NCI-H345 treated with DMSO at 0.1 percent for 48 hours (cell line): ENCODE measurements around the gene SRPK1.

ENCODE experiments used
- DNase-seq: peaks from one replicate; lab custom pipeline; 2025; ENCODE audit not compliant: unreplicated experiment; lab: John Stamatoyannopoulos, UW

Gene SRPK1

DNA sequence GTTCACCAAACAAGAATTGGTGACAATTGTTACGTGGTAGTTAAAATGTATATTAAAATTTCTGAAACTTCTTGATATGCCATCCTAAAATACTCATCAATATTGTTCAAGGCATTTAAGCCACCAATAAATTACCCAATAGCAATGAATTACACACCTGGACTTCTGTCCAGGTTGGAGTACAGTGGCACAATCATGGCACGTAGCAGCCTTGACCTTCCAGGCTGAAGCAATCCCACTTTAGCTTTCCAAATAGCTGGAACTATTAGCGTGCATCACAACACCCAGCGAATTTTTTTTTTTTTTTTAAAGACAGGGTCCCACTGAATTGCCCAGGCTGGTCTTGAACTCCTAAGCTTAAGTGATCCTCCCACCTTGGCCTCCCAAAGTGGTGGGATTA lies 17.2 kb downstream of the SRPK1 start:
- no peak for DNase-seq

DNA sequence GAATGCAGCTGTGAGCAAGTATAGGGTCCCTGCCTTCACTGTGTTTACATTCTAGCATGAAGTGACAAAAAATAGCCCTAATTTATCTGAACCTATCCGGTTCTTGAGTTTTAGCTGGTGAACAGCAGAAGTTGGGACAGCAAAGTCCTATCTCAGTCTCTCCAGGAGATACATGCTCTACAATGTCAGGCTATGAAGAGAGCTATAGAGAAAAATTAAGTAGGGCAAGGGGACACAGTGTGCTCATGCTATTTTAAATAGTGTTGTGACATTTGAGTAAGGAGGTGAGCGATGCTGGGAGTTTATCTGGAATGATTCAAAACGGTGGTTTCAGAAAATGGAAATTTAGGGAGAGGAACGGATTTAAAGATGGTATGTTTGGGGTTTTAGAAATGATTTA lies 20.4 kb downstream of the SRPK1 start:
- DNase-seq: no peak

DNA sequence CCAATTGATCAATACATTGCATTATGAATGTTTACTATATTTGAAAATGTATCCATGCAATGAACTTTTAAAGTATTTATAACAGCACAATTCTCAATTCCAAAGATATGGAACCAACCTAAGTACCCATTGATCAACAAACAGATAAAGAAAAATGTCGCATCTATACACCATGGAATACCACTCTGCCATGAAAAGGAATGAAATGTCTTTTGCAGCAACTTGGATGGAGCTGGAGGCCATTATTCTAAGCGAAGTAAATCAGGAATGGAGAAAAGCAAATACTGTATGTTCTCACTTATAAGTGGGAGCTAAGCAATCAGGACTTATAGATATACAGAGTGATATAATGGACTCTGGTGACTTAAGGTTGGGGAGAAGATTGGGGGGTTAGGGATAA lies 22.9 kb downstream of the SRPK1 start:
- DNase-seq: no peak

DNA sequence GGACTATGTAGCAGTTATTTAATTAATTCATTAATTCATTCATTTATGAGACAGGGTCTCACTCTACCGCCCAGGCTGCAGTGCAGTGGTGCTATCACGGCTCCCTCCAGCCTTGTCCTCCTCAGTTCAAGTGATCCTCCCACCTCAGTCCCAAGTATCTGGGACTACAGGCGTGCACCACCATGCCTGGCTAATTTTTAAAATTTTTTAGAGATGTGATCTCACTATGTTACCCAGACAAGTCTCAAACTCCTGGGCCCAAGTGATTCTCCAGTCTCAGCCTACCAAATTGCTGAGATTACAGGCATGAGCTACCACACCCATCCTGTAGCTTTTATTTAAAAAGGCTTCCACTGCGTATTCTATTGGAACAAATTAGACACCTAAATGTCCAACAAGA lies 23.4 kb downstream of the SRPK1 start:
- no peak for DNase-seq

DNA sequence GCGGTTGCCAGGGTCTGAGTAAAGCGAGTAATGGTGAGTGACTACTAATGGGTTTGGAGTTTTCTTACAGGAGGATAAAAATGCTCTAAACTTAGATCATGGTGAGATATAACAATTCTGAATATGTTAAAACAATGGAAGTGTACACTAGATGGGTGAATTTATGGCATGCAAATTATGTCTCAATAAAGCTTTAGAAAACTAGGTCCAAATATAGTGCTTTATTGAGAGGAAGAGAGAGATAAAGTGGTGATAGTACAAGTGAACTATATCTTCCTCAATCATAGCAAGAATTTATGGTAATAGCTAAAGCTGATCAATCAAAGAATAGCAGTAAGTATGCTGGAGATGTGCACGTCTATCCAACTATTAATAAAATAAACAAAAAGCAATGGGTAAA lies 23.9 kb downstream of the SRPK1 start:
- DNase-seq: no peak

DNA sequence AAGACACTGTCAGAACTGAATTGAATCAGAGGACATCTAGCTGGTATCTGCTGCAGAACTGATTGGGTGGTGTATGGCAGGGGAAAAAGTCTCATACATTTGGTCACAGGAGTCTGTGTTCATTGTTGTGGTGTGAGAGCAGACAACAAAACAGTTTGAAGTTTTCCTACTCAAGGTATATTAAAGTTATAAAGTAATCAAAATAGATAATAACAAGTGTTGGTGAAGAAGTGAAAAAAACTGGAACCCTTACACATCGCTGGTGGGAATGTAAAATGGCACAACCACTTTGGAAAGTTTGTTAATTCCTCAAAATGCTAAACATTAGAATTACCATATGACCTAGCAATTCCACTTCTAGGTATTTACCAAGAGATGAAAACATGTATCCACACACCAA lies 24.7 kb downstream of the SRPK1 start:
- DNase-seq: no peak

DNA sequence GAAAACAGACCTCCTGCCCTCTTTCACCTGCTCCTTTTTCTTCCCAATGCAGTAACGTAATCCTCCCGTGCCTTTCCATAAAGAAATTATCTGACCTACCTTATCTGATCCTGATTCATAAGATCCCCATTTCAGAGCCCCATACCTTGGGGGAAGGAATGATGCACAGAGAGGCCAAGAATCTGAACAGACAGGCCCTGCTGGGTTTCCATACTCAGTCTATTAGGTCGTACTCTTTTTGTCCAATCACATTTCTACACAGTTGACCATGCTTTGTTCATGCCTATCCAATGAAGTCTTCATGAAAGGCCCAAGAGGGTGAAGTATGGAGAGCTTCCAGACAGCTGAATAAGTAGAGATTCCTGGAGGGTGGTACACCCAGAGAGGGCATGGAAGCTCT lies 25.3 kb downstream of the SRPK1 start:
- DNase-seq: no peak

DNA sequence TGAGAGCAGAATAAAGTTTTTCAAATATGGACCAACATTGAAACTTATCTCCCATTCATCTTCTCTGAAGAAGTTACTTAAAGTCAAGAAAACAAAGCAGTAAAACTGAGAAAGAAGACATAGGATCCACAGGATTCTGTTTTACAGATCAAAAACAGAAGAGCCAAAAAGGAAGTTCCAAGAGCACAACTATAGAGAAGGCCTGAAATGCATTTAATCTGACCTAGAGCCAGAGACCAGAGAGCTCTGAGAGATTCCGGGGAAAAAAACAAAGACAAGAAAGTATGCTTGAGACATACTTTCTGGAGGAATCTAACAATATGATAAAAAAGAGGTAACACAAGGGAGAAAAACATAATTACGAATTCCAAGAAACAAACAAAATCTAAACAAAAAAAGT lies 26.1 kb downstream of the SRPK1 start:
- DNase-seq: no peak

DNA sequence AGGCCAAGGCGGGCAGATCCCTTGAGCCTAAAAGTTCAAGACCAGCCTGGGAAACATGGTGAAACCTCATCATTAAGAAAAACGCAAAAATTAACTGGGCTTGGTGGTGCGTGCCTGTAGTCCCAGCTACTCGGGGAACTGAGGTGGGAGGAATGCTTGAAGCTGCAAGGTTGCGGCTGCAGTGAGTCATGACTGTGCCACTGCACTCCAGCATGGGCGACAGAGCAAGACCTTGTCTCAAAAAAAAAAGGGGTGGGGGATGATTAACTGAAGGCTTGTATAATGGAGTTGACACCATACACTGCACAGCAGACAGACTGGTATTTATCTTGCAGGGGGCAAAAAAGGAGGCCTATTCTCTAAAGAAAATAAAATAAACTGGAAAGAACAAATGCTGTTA lies 27.7 kb downstream of the SRPK1 start:
- no peak for DNase-seq

DNA sequence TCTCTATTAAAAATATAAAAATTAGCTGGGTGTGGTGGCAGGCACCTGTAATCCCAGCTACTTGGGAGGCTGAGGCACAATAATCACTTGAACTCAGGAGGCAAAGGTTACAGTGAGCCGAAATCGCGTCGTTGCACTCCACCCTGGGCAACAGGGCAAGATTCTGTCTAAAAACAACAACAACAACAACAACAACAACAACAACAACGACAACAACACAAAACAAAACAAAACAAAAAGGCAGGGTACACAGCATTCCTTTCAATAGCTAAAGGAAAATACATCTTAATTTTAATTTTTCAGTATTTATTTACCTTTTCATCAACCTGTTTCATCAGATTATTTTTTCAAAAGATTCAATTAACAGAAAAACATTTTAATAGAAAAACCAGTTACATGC lies 28.4 kb downstream of the SRPK1 start:
- no peak for DNase-seq

DNA sequence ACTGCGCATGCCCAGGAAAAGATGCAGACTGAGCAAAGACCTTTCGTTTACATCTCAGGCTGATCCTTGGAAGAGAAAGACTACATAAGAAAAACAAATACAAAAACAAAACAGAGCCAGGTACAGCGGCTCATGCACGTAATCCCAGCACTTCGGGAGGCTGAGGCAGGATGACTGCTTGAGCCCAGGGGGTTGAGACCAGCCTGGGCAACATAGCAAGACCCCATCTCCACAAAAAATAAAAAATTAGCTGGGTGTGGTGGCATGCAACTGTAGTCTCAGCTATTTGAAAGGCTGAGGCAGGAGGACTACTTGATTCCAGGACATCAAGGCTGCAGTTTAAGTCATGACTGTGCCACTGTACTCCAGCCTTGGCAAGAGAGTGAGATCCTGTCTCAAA lies 41.7 kb downstream of the SRPK1 start:
- no peak for DNase-seq

DNA sequence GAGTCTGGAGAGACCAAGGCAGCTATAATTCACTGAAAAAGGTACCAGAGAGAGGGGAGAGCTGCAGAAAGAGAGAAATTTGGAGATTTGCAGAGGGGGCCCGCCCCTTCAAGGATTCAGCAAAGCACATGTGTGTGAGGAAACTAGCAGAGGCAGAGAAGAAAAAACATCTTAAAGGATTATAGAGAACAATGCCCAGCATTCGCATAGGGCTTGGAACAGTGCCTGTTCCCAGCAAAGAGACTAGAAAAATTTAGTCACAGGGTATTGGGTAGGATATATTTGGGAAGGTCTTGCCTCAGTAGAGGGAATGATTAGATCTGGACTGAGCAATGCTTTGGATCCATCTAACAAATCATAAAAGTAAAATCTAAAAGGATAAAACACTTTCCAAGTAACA lies 44.0 kb downstream of the SRPK1 start:
- no peak for DNase-seq

DNA sequence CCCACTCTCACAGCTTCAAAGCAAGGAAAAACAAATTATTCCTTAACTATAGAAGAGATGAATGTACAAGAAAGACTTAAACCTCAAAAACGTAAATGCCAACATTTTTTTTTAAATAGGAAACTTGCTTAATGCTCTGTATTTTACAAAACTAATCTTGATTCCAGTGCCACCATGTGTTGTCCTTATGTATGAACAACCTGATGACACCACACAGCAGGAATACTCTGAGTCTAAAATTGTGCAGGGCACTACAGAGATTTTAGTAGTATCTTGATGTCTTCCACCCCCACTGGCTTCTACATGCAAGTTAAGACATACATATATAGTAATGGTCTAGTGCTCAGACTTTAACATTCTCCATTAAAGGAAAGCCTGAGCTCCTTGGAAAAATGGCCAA lies 46.2 kb downstream of the SRPK1 start:
- no peak for DNase-seq

DNA sequence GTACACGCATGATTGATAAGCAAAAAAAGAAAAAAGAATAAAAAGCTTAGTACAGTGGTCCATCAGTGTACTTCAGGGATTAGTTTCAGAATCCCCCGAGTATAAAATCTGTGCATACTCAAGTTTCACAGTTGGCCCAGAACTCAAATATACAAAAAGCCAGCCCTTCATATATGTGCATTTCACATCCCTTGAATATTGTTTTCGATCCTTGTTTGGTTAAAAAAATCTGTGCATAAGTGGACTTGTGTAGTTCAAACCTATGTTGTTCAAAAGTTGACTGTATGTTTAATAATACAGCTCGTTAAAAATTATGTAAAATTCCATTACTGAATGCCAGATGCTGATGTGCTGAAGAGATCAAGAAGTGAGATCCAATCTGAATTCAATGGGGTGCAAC lies 61.5 kb downstream of the SRPK1 start:
- DNase-seq: no peak

DNA sequence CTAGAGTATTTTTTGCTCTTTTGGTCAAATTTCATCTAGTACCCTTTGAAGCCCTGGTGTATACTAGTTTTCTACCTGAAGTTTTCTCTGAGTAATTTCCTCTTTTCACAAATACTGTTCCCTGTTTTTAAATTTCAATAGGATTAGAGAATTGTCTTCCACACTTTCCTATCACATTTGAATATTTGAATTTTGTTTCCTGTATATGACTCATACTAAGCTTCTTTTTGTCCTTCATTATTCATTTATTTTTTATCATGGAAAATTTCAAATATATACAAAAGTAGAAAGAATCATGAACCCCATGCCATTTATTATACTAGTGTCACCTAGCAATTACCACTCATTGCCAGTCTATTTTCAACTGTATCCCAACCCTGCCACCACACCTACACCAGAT lies 63.0 kb downstream of the SRPK1 start:
- no peak for DNase-seq

DNA sequence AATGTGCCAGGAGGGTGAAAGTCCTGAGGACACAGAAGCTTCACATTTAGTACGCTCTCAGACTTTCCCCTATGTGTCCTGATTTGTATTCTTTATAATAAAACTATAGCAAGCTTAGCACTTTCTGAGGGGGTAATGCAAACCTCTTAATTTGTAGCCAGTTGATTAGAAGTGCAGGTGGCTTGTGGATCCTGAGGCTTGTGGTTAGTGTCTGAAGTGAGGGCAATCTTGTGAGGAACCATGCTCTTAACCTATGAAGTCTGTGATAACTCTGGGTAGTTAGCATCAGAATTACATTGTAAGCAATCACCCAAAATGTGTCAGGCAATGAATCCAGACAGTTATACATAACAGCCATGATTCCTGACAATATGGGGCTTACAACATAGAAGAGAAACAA lies 64.6 kb downstream of the SRPK1 start:
- no peak for DNase-seq

DNA sequence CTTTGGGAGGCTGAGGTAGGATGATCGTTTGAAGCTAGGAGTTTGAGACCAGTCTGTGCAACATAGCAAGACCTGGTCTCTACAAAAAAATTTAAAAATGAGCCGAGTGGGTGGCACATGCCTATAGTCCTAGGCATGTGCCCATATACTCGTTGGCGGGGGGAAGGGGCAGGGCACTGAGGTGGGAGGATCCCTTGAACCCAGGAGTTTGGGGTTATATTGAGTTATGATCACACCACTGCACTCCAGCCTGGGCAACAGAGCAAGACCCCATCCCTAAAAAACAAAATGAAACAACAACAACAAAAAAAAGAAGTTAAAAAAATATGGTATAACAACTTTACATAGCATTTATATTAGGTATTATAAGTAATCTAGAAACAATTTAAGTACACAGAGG lies 67.9 kb downstream of the SRPK1 start:
- DNase-seq: no peak

DNA sequence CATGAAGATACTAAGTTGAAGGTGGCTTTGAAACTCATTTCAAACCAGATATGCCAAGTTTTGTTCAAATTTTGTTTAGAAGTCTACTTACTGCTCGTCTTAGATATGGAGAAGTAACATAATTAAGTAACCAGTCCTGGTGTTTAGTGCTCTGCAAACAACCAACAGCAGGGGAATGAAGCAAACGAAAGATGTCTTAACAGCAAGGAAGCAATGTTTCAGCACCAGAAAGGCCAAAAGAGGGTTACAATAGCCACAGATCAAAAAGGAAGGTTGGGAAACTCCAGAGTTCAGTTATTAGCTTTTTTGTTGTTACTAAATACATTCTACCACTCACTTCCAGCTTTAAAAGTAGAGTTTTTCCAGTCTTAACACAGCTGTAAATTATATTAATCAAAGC lies 70.7 kb downstream of the SRPK1 start:
- no peak for DNase-seq

DNA sequence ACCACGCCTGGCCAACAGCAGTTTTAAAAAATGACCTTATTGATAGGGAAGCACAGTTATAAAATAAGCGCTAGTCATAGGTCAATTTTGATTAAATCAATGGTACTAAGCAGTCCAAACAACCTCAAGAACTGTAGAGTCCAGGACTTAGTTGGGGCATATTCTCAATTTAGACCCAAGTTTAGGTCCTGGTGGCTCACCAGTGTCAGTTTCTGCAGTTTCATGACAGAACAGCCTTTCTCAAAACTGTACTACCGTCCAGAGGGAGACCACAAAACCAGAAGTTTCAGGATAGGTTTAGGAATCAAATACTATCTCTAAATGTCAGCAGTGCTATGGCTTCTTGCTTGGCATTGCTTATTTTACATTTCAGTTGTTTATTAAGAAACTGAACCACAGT lies 76.6 kb downstream of the SRPK1 start:
- no peak for DNase-seq

DNA sequence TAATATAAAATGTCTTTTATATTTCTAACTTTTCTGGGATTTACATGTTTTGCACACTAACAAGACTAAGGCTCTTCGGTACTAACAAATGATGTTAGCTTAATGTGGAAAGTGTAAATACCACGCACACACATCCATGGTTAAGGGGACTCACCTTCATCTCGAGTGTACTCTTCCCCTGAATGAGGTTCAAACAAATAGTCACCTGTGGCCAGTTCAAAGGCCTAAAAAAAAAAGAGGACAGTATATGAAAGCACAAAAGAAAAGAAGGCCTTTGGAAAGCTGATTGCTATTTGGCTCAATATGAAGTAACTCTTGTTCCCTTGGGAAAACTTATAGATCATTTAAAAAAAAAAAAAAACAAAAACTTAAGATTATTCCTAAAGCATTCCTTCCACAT lies 78.5 kb downstream of the SRPK1 start:
- no peak for DNase-seq

DNA sequence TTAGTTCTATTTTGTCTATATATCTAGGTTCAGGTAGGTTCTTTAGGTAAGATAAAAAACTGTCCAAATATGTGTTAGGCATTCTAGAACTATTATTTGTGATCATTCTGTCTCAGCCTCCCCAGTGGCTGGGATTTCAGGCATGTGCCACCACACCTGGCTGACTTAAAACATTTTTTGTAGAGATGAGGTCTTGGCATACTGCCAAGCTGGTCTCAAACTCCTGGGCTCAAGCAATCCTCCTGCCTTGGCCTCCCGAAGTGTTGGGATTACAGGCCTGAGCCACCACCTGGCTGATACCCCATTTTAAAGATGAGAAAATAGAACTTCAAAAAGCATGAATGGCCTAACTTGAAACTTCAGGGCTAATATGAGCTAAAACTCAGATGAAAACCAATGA lies 81.9 kb downstream of the SRPK1 start:
- DNase-seq: no peak

DNA sequence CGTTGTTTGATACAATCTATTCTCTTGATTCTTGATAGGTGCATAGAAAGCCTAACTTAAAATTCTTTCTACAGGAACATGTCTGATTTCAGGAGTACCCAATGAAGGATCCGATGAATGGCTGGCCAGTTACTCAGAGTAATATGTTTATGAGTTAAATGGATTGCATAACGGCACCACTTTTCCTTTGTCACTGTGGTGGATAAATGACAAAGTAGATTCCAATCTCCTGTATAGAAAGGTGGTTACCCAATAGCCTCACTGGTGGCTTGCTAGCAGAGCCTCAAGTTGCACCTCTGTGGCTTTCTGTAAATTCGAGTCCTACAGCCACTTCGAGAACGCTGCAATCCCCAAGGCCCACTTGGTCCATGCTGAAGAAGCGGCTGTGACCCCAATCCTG lies 87.4 kb downstream of the SRPK1 start:
- DNase-seq: no peak

DNA sequence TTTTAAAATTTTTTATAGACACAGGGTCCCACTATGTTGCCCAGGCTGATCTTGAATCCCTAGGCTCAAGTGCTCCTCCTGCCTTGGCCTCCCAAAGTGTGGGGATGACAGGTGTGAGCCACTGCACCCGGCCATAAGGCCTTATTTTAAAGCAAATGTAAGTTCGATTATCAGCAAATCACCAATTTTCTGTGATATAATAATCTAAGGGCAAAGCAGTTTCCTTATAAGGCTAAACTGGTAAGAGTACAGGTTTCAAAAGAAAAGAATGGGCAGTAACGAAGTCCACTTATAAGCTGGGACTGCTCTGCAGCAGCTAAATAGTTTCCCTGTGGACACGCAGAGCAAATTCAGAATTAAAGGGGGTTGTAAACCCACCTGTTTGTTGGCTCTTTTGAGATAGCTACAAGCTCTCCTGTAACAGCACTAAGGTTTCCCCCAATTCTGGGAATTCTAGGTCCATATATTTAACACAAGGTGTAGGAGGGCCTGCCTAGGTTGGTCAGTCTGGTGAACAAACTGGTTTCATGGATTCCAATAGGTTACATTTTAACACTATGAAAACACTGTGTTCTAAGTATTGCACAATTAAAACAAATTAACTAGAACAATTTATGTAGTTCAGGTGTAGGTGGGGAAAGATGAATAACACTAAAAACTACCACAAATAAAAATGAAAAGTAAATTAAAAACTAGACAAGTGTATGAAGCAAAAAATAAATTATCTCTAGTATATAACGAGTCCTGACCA lies 89.5 kb downstream of the SRPK1 start:
- DNase-seq: no peak

DNA sequence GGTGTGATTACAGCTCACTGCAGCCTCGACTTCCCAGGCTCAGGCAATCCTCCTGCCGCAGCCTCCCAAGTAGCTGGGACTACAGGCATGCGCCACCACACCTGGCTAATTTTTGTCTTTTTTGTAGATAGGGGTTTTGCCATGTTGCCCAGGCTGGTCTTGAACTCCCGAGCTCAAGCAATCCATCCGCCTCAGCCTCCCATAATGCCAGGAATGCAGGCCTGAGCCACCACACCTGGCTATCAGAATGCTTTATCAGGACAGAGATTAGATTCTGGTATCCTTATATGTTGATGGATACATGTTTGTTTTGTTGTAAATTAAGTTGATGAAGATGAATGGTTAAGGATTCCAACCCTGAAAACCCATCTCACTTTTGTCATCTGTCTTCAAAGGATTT lies 91.6 kb downstream of the SRPK1 start:
- no peak for DNase-seq
